Body of pancreas (tissue), 4 donors: ENCODE measurements around the gene SCAF11. TPM values are rescaled to one million over a fixed set of nuclear protein-coding genes. Genes with fewer than 3 reads are reported as not detected.

Source experiments
- ATAC-seq: fragments of 150-250 bp; one replicate; pipeline ENCODE4 v1.9.1; 2016
- DNase-seq, 4 donors: peaks; one replicate each; pipeline ENCODE4 v3.0.0-alpha.2; 2019
- H3K27ac ChIP-seq, 4 donors: fragments of 200-600 bp; sonication (generic); 1 replicate in 3 of 4; 2 replicates in 1 of 4; pipeline versions ENCODE4 v1.5.1 to v1.6.1; 2016 to 2019; ENCODE audit warnings: mild to moderate bottlenecking in 1 of 4, mixed read lengths in 1 of 4, moderate library complexity in 1 of 4
- H3K27me3 ChIP-seq, 2 donors: fragments of 200-600 bp; sonication (generic); one replicate each; pipeline ENCODE4 v1.6.0; 2016; ENCODE audit warnings: mild to moderate bottlenecking in 1 of 2
- H3K36me3 ChIP-seq, 2 donors: fragments of 200-600 bp; sonication (generic); replicated peaks in 1 of 2; 2 replicates each; pipeline ENCODE4 v1.5.1; 2016; ENCODE audit warnings: low read depth in 2 of 2; ENCODE audit not compliant: insufficient read depth in 1 of 2
- H3K4me1 ChIP-seq: fragments of 200-600 bp; sonication (generic); one replicate; pipeline ENCODE4 v1.6.0; 2016
- H3K4me3 ChIP-seq, 2 donors: fragments of 200-600 bp; sonication (generic); 1 replicate in 1 of 2; 2 replicates in 1 of 2; pipeline ENCODE4 v1.5.1; 2016 to 2019
- H3K9me3 ChIP-seq, 3 donors: fragments of 200-600 bp; sonication (generic); 1 replicate in 2 of 3; 2 replicates in 1 of 3; pipeline ENCODE4 v1.5.1; 2016
- CTCF ChIP-seq, 7 experiments: fragments of 450-650 bp in 4 of 7; fragments of 200-600 bp in 3 of 7; sonication (generic) in 3 of 7; IDR thresholded peaks; one replicate each; pipeline ENCODE4 v1.5.1; 2016 to 2019; ENCODE audit warnings: antibody characterized with exemption in 7 of 7
- POLR2A ChIP-seq, 3 donors: fragments of 450-650 bp; IDR thresholded peaks; one replicate each; pipeline ENCODE4 v1.6.1; 2016; ENCODE audit warnings: antibody characterized with exemption in 3 of 3, mild to moderate bottlenecking in 2 of 3
- WGBS, 2 donors: methylation state at CpG; one replicate each; pipeline ENCODE4 v1.1.5; 2017; 5-methylcytosine and 5-hydroxymethylcytosine counted together
- intact Hi-C: fragments of 100-400 bp; cut with DNase I; formaldehyde crosslinking; loops from one replicate; pipeline ENCODE4 v1.15.1; 2023
- total RNA-seq, 2 donors: library from RNA; depleted of rRNA; stranded (reverse); fragments of >200 nt; gene quantifications; one replicate each; pipeline ENCODE4 v1.1.0, GENCODE V29; 2016

The SCAF11 gene
- total RNA-seq, 2 donors from 2014 or later: 79.1 to 104 TPM

DNA sequence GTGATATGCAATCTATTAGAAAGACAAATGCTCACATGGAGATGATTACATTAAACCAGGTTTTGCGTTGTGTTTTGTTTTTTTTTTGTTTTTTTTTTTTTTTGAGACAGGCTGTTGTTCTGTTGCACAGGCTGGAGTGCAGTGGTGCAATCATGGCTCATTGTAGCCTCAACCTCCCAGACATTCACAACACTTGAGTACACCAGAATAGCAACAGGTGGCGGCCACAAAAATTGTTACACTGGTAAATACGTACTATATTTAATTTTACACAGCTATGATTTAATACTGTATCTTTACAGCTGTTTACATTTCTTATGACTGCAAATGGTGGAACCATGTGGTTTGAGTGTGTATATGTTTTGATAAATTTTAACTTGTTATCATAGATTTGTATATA, 60.0 kb downstream of the SCAF11 start:
- Histone ChIP-seq H3K27me3 (no peaks in the 10 kb centered on the region), H3K36me3 (peaks cover 0 to 23% of the 10 kb centered on the region in 2 donors)
- 92 to 94% methylated on average over 3 of the region's 3 CpGs for WGBS, 2 donors

DNA sequence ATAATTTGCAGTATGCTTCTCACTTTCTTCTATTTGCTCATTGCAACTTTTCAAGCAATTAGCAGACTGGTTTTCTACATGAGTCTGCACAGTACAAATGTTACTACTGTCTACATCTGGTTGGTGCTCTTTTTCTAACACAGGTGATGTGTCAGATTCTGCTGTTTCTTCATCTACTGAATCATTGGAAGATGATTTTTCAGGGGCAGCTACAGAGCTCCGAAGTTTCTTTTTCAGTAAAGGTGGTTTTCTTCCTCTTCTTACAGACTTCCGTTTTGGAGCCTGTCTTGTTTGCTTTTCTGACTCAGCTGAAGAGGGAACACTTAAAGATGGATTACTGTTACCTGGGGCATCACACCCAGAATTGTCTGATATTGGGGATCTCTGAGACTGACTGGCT, 62.1 kb downstream of the SCAF11 start:
- Histone ChIP-seq H3K36me3 (peaks cover 0 to 34% of the 10 kb centered on the region in 2 donors), H3K4me1 (no peaks in the 10 kb centered on the region), H3K27ac (no peak overlapping the region), H3K9me3 (no peaks in the 10 kb centered on the region), H3K4me3 (no peak overlapping the region), H3K27me3 (no peaks in the 10 kb centered on the region)
- ATAC-seq (no peak), DNase-seq (no peak)
- WGBS, 2 donors: 76 to 81% methylated on average over 2 of the region's 2 CpGs
- TF ChIP-seq CTCF (IDR thresholded peaks at IDR 0.05) (no peak), POLR2A (IDR thresholded peaks at IDR 0.05) (no peak)
- intact Hi-C loops: no loop called here

More for the DNA sequence above, 60.0 kb downstream of the SCAF11 start:
- Histone ChIP-seq H3K4me3 (no peak overlapping the region), H3K9me3 (no peaks in the 10 kb centered on the region), H3K4me1 (no peaks in the 10 kb centered on the region), H3K27ac (no peak overlapping the region)
- intact Hi-C loops: no loop called here
- no peak for DNase-seq
- TF ChIP-seq CTCF (IDR thresholded peaks at IDR 0.05) (no peak), POLR2A (IDR thresholded peaks at IDR 0.05) (no peak)
- no peak for ATAC-seq

DNA sequence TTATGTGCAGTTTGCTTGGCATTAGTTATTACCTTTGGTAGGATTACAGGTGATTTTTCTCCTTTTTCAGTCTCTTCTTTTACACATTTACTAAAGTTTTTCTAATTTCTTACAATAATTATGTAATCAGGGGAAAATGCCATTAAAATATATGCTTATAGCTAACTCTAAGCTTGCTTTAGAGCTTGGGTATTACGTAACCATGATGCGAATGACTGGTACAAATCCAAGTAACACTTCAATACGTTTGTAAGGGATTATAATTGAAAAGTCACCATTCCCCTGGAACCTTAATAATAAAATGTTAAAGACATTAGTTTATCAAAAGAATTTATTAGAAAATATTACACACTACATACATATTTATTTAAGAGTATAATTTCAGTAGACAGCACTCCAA, 71.6 kb downstream of the SCAF11 start:
- intact Hi-C loops: no loop called here
- Histone ChIP-seq H3K27ac (no peak overlapping the region), H3K36me3 (peaks cover 0 to 11% of the 10 kb centered on the region in 2 donors), H3K4me3 (no peak overlapping the region), H3K4me1 (no peaks in the 10 kb centered on the region), H3K27me3 (no peaks in the 10 kb centered on the region), H3K9me3 (no peaks in the 10 kb centered on the region)
- TF ChIP-seq POLR2A (IDR thresholded peaks at IDR 0.05): no peak
- no peak for TF ChIP-seq CTCF (IDR thresholded peaks at IDR 0.05)
- ATAC-seq (no peak), DNase-seq (no peak)
- WGBS, 2 donors: 85 to 88% methylated on average over 3 of the region's 3 CpGs

DNA sequence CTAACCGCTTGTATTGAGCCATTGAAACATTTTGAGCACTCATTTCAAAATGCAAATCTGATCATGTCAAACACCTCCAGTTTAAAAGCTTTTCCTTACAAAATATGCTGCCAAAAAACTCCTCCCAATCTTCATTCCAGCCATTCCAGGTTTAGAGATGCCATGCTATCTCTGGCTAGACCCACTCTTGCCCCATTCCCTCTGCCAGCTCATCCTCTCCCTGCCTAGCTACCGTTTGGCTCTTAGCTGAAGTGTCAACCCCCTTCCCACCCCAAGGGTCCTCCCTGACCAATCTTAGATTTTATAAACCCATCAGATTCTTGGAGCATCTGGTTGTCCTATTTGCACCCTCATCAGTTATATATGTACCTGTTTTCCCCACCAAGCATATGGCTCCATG, 75.0 kb downstream of the SCAF11 start:
- no peak overlapping the region for H3K27ac ChIP-seq
- WGBS, 2 donors: 84 to 87% methylated on average over 2 of the region's 2 CpGs
- DNase-seq (no peak), ATAC-seq (no peak)
- H3K4me3 ChIP-seq: no peak overlapping the region
- no peaks in the 10 kb centered on the region for H3K36me3 ChIP-seq
- no peak for TF ChIP-seq POLR2A (IDR thresholded peaks at IDR 0.05)
- TF ChIP-seq CTCF (IDR thresholded peaks at IDR 0.05): no peak
- H3K27me3 ChIP-seq: no peaks in the 10 kb centered on the region
- H3K9me3 ChIP-seq: no peaks in the 10 kb centered on the region
- H3K4me1 ChIP-seq: peaks cover 13% of the 10 kb centered on the region
- intact Hi-C loops: no loop called here

DNA sequence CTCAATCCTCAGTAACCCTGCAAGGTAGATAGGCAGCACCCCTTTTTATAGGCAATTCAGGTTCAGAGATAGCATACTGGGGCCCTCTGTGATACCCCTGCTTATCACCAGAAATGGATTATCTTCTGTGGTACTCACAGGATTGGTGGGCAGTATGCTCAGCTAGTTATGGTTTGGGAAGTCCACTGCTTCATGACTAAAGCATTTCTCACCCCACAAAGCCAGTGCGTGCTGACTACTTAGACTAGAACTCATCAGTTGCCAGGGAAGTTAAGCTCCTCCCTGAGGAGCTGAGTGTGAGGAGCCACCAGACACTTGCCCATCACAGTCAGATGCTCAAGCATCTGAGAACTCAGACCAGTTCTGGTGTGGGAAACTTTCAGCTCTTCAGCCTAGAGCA, 76.3 kb downstream of the SCAF11 start:
- no peak for ATAC-seq
- DNase-seq: no peak
- no peak for TF ChIP-seq POLR2A (IDR thresholded peaks at IDR 0.05)
- TF ChIP-seq CTCF (IDR thresholded peaks at IDR 0.05): no peak
- no peaks in the 10 kb centered on the region for H3K9me3 ChIP-seq
- H3K27me3 ChIP-seq: no peaks in the 10 kb centered on the region
- 70 to 93% methylated on average over 1 of the region's 1 CpG for WGBS, 2 donors
- intact Hi-C loops: no loop called here
- H3K4me3 ChIP-seq: no peak overlapping the region
- H3K27ac ChIP-seq: no peak overlapping the region
- peaks cover 14% of the 10 kb centered on the region for H3K4me1 ChIP-seq
- no peaks in the 10 kb centered on the region for H3K36me3 ChIP-seq
